Measurements from ENCODE around the gene HDAC4.

Gene HDAC4

GRCh38 chr2:239119346-239120126, 281.3 kb downstream of the HDAC4 start:
- no peak for DNase-seq
- no peak for ATAC-seq

- DNase-seq: no peak
- ATAC-seq: peak; percentile 45
Measured at GRCh38 chr2:239118675-239119211, 282.1 kb downstream of the HDAC4 start.

GRCh38 chr2:239118264-239118663, 282.6 kb downstream of the HDAC4 start:
- DNase-seq (no peak), ATAC-seq (no peak)

- ATAC-seq (no peak), DNase-seq (no peak)
Measured at GRCh38 chr2:239117831-239118230, 283.0 kb downstream of the HDAC4 start.

GRCh38 chr2:239116456-239117246, 284.2 kb downstream of the HDAC4 start:
- no peak for DNase-seq
- no peak for ATAC-seq

GRCh38 chr2:239115616-239116015, 285.2 kb downstream of the HDAC4 start:
- ATAC-seq: no peak

GRCh38 chr2:239114616-239115265, 286.1 kb downstream of the HDAC4 start:
- ATAC-seq (no peak), DNase-seq (no peak)

More at GRCh38 chr2:239115616-239116015, 285.2 kb downstream of the HDAC4 start:
- no peak for DNase-seq

GRCh38 chr2:239114119-239114581, 286.7 kb downstream of the HDAC4 start:
- no peak for ATAC-seq

GRCh38 chr2:239113615-239114014, 287.2 kb downstream of the HDAC4 start:
- no peak for ATAC-seq
- DNase-seq: no peak

More at GRCh38 chr2:239114119-239114581, 286.7 kb downstream of the HDAC4 start:
- no peak for DNase-seq

GRCh38 chr2:239113171-239113570, 287.6 kb downstream of the HDAC4 start:
- DNase-seq: no peak
- no peak for ATAC-seq

- ATAC-seq: no peak
- DNase-seq: no peak
Measured at GRCh38 chr2:239112127-239112774, 288.6 kb downstream of the HDAC4 start.

GRCh38 chr2:239111401-239112100, 289.3 kb downstream of the HDAC4 start:
- ATAC-seq (no peak), DNase-seq (no peak)

- ATAC-seq (no peak), DNase-seq (no peak)
Measured at GRCh38 chr2:239110595-239111048, 290.2 kb downstream of the HDAC4 start.

GRCh38 chr2:239109928-239110545, 290.8 kb downstream of the HDAC4 start:
- no peak for ATAC-seq
- DNase-seq: no peak

- no peak for DNase-seq
- ATAC-seq: no peak
Measured at GRCh38 chr2:239109041-239109927, 291.5 kb downstream of the HDAC4 start.

- ATAC-seq (no peak), DNase-seq (no peak)
Measured at GRCh38 chr2:239108459-239108858, 292.4 kb downstream of the HDAC4 start.

- ATAC-seq: no peak
- DNase-seq: no peak
Measured at GRCh38 chr2:239107936-239108335, 292.9 kb downstream of the HDAC4 start.

GRCh38 chr2:239106966-239107365, 293.9 kb downstream of the HDAC4 start:
- ATAC-seq (no peak), DNase-seq (no peak)

GRCh38 chr2:239106314-239106908, 294.4 kb downstream of the HDAC4 start:
- DNase-seq (peak; percentile 20), ATAC-seq (no peak)
